Mucosa of descending colon (tissue), 3 donors: ENCODE data around the gene FNDC3B. TPM values are rescaled to one million over a fixed set of nuclear protein-coding genes. Genes with fewer than 3 reads are reported as not detected.

Experiments used
- ATAC-seq: fragments of 200-7000 bp; cut with Tn5 transposase; one replicate; pipeline ENCODE4 v1.9.1; 2020; ENCODE audit warnings: mild to moderate bottlenecking, moderate library complexity
- DNase-seq, 3 donors: peaks; one replicate each; pipeline ENCODE4 v3.0.0-alpha.2; 2020
- H3K36me3 ChIP-seq: fragments of 200-600 bp; one replicate; pipeline ENCODE4 v1.8.0; 2021; ENCODE audit warnings: low read depth, mild to moderate bottlenecking
- H3K4me1 ChIP-seq: fragments of 200-600 bp; one replicate; pipeline ENCODE4 v1.8.0; 2021; ENCODE audit warnings: low read depth, mild to moderate bottlenecking
- H3K4me3 ChIP-seq: fragments of 200-600 bp; one replicate; pipeline ENCODE4 v1.8.0; 2021; ENCODE audit warnings: mild to moderate bottlenecking
- H3K9me3 ChIP-seq: fragments of 200-600 bp; one replicate; pipeline ENCODE4 v1.8.0; 2021; ENCODE audit warnings: mild to moderate bottlenecking
- CTCF ChIP-seq: fragments of 200-600 bp; IDR thresholded peaks from one replicate; pipeline ENCODE4 v1.8.0; 2022; ENCODE audit warnings: antibody characterized with exemption, mild to moderate bottlenecking
- intact Hi-C, 2 donors: fragments of 100-400 bp; cut with DNase I in 1 of 2; cut with micrococcal nuclease in 1 of 2; formaldehyde crosslinking; loops; one replicate each; pipeline versions ENCODE4 v1.11.0 to v1.11.1; 2022; cut with DNase I, micrococcal nuclease
- total RNA-seq, 3 donors: library from RNA; stranded (reverse); fragmentation: NEBNext Ultra II Directional in 2 of 3; extraction: Animal tissue kit (Norgen Biotek cat#: 25700) in 2 of 3; gene quantifications; one replicate each; pipeline versions ENCODE4 v1.2.1 to v1.2.4, GENCODE V29; 2021 to 2023
- donor health status: DM: no; HTN: no; CAD: no; lungs with moderate emphysema.
- donor health status: DM: no; HTN: no; CAD: no.
- donor health status: DM: no; HTN: yes; CAD: no.

Gene FNDC3B
- total RNA-seq, 3 donors from 2014 or later = 107 to 132 (median 126) TPM

GRCh38 chr3:172437713-172438112, 398.3 kb downstream of the FNDC3B start:
- H3K9me3 ChIP-seq = peaks cover 9% of the 10 kb centered on the region
- peaks cover 9% of the 10 kb centered on the region for H3K4me1 ChIP-seq
- intact Hi-C loops = no loop called here
- H3K4me3 ChIP-seq = no peak overlapping the region
- no peaks in the 10 kb centered on the region for H3K36me3 ChIP-seq
- ATAC-seq = peak; percentile 61
- TF ChIP-seq CTCF = no peak
- no peak for DNase-seq

- peaks cover 9% of the 10 kb centered on the region for H3K4me1 ChIP-seq
- TF ChIP-seq CTCF = no peak
- intact Hi-C loops = no loop called here
- no peaks in the 10 kb centered on the region for H3K36me3 ChIP-seq
- H3K4me3 ChIP-seq = no peak overlapping the region
- no peak for DNase-seq
- ATAC-seq = no peak
- peaks cover 4% of the 10 kb centered on the region for H3K9me3 ChIP-seq
Measured at GRCh38 chr3:172438186-172438585, 398.8 kb downstream of the FNDC3B start.

GRCh38 chr3:172441581-172441980, 402.2 kb downstream of the FNDC3B start:
- intact Hi-C loops = no loop called here
- no peak for ATAC-seq
- H3K9me3 ChIP-seq = no peaks in the 10 kb centered on the region
- H3K4me3 ChIP-seq = no peak overlapping the region
- no peak for DNase-seq
- TF ChIP-seq CTCF = no peak
- peaks cover 9% of the 10 kb centered on the region for H3K4me1 ChIP-seq
- H3K36me3 ChIP-seq = no peaks in the 10 kb centered on the region

- Histone ChIP-seq H3K9me3 (no peaks in the 10 kb centered on the region), H3K4me1 (peaks cover 5% of the 10 kb centered on the region), H3K36me3 (no peaks in the 10 kb centered on the region), H3K4me3 (no peak overlapping the region)
- intact Hi-C loops = no loop called here
- ATAC-seq (no peak), DNase-seq (no peak)
- TF ChIP-seq CTCF = no peak
Measured at GRCh38 chr3:172442606-172443005, 403.2 kb downstream of the FNDC3B start.

GRCh38 chr3:172444821-172445220, 405.4 kb downstream of the FNDC3B start:
- intact Hi-C loops = no loop called here
- H3K9me3 ChIP-seq = no peaks in the 10 kb centered on the region
- no peak for DNase-seq
- no peak for ATAC-seq
- H3K36me3 ChIP-seq = no peaks in the 10 kb centered on the region
- H3K4me1 ChIP-seq = peaks cover 4% of the 10 kb centered on the region
- no peak for TF ChIP-seq CTCF
- H3K4me3 ChIP-seq = no peak overlapping the region

- Histone ChIP-seq H3K4me3 (no peak overlapping the region), H3K4me1 (peaks cover 4% of the 10 kb centered on the region), H3K9me3 (no peaks in the 10 kb centered on the region), H3K36me3 (no peaks in the 10 kb centered on the region)
- ATAC-seq = no peak
- DNase-seq = no peak
- intact Hi-C loops = no loop called here
- TF ChIP-seq CTCF = no peak
Measured at GRCh38 chr3:172446198-172446597, 406.8 kb downstream of the FNDC3B start.
